IPS-15b (cell line): ENCODE results near the gene DUSP23.

Experiments used
- H3K27me3 ChIP-seq: one replicate; pipeline ENCODE4 v1.6.1; 2013; ENCODE audit warnings: low read length; ENCODE audit not compliant: control insufficient read depth, insufficient read depth
- H3K36me3 ChIP-seq: one replicate; pipeline ENCODE4 v1.6.1; 2013; ENCODE audit warnings: low read length; ENCODE audit not compliant: control insufficient read depth, insufficient read depth
- H3K4me1 ChIP-seq: one replicate; pipeline ENCODE4 v1.6.1; 2013; ENCODE audit warnings: mild to moderate bottlenecking, low read length; ENCODE audit not compliant: control insufficient read depth, insufficient read depth
- H3K4me3 ChIP-seq: one replicate; pipeline ENCODE4 v1.5.1; 2013; ENCODE audit warnings: low read depth, low read length
- H3K9ac ChIP-seq: one replicate; pipeline ENCODE4 v1.6.1; 2013; ENCODE audit warnings: low read depth, mild to moderate bottlenecking, low read length
- H3K9me3 ChIP-seq: one replicate; pipeline ENCODE4 v1.6.1; 2013; ENCODE audit warnings: mild to moderate bottlenecking, low read length; ENCODE audit not compliant: control insufficient read depth, insufficient read depth

DUSP23 gene

GRCh38 chr1:159817276-159818041 is 36.7 kb downstream of the DUSP23 start:
- no peaks in the 10 kb centered on the region for H3K36me3 ChIP-seq
- no peaks in the 10 kb centered on the region for H3K9me3 ChIP-seq
- H3K4me1 ChIP-seq, result no peaks in the 10 kb centered on the region
- no peak overlapping the region for H3K9ac ChIP-seq
- H3K4me3 ChIP-seq, result no peak overlapping the region
- H3K27me3 ChIP-seq, result peaks cover 3% of the 10 kb centered on the region

GRCh38 chr1:159821171-159821867 is 40.6 kb downstream of the DUSP23 start:
- Histone ChIP-seq H3K9ac (no peak overlapping the region), H3K4me3 (no peak overlapping the region)

DNA sequence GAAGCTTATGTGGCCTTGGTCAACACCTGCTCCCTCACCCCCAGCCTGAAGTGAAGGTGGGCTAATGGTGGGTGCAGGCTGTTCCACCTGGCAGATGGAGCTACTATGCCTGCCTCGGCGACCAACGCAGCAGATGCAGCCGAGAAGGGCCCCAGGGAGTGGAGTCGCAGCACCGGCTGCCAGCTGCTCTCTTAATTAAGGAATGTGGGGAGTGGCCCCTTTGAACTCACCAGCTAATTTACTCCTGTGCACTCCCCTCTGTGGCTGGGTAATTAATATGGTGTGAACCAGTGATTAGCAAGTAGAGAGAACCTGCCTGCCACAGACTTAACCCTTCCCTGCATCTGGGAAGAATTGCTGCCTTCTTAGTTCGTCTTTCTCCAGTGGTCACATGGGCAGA is 42.6 kb downstream of the DUSP23 start:
- Histone ChIP-seq H3K4me3 (no peak overlapping the region), H3K27me3 (peaks cover 7% of the 10 kb centered on the region), H3K4me1 (no peaks in the 10 kb centered on the region), H3K9ac (no peak overlapping the region), H3K9me3 (no peaks in the 10 kb centered on the region), H3K36me3 (no peaks in the 10 kb centered on the region)

More at GRCh38 chr1:159821171-159821867, 40.6 kb downstream of the DUSP23 start:
- Histone ChIP-seq H3K36me3 (no peaks in the 10 kb centered on the region), H3K4me1 (no peaks in the 10 kb centered on the region), H3K27me3 (peaks cover 7% of the 10 kb centered on the region), H3K9me3 (no peaks in the 10 kb centered on the region)

DNA sequence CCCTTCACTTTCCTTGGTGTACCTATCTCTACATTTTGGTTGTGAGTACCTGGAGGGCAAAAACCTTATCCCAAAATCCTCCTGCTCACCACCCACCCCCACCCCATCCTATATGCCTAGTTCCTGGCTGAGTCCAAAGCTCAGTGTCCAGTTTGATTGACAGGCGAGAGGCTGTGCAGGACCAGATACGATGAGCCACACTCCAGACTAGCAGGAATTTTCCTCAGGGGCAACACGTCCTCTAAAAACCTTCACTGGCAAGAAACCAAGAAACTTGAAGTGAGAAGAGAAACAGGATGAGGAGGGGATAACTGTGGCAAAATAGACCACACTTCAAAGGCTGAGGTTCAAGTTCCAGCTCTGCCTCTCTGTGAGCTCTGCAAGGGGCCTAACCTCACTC is 44.8 kb downstream of the DUSP23 start:
- Histone ChIP-seq H3K9ac (no peak overlapping the region), H3K9me3 (no peaks in the 10 kb centered on the region), H3K4me1 (no peaks in the 10 kb centered on the region), H3K36me3 (no peaks in the 10 kb centered on the region), H3K4me3 (no peak overlapping the region), H3K27me3 (peaks cover 7% of the 10 kb centered on the region)

DNA sequence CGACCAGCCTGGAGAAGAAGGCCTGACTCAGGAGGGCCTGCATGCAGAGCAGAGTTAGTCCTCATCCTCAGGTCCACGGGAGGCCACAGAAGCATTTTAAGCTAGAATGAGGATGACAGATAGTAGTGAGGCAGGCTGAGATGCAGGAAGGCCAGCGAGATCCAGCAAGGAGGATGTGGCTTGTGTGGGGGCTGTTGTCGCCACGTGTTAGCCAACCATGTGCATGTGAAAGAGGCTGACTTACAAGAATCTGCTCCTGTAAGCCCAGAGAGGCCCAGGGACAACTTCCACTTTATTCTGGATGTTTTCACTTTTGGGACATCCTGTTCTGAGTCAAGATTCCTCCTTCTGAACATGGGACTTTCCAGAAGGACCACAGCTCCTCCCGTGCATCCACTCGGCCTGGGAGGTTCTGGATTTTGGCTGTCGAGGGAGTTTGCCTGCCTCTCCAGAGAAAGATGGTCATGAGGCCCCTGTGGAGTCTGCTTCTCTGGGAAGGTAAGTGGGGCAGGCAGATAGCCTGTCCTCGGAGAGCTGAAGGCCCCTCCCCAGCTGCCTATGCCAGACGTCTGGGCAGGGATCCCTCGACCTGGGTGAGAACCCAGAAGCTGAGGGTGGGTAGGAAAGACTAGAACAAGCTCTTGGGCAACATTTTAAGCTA is 45.8 kb downstream of the DUSP23 start, which contains the start of gene SLAMF8:
Gene SLAMF8, plus strand, starts transcription at position 433 of the 661 bp plus-strand sequence. Its CDS starts 26 bp downstream, at position 459.
- H3K9ac ChIP-seq, result no peak within 1 kb of the TSS
- H3K9me3 ChIP-seq, result no peaks in the 10 kb centered on the region
- no peaks in the 10 kb centered on the region for H3K4me1 ChIP-seq

GRCh38 chr1:159827102-159827490 is 46.3 kb downstream of the DUSP23 start:
- no peak overlapping the region for H3K4me3 ChIP-seq
- no peaks in the 10 kb centered on the region for H3K4me1 ChIP-seq
- no peaks in the 10 kb centered on the region for H3K9me3 ChIP-seq
- peaks cover 7% of the 10 kb centered on the region for H3K27me3 ChIP-seq
- H3K36me3 ChIP-seq, result no peaks in the 10 kb centered on the region
- no peak overlapping the region for H3K9ac ChIP-seq

More for the DNA sequence above, 45.8 kb downstream of the DUSP23 start, which contains the start of gene SLAMF8:
- Histone ChIP-seq H3K36me3 (no peaks in the 10 kb centered on the region), H3K4me3 (no peak within 1 kb of the TSS), H3K27me3 (peaks cover 7% of the 10 kb centered on the region)

DNA sequence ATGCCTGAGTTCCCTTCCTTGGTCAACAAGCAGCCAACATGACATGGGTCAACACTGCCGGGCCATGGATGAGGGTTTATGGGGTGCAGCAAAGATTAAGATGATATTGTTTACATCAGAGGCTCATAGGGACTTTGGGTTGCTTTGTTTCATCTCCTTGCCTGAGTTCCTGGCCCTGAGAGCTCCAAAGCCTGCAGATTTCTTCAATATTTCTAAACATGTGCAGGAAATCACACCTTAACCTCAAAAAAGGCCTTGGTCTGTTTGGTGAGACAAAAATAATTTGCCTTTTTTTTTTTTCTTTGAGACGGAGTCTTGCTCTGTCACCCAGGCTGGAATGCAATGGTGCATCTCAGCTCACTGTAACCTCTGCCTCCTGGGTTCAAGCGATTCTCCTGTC is 46.8 kb downstream of the DUSP23 start:
- no peak overlapping the region for H3K9ac ChIP-seq
- no peaks in the 10 kb centered on the region for H3K9me3 ChIP-seq
- H3K27me3 ChIP-seq, result peaks cover 4% of the 10 kb centered on the region
- no peak overlapping the region for H3K4me3 ChIP-seq
- no peaks in the 10 kb centered on the region for H3K36me3 ChIP-seq
- H3K4me1 ChIP-seq, result no peaks in the 10 kb centered on the region

GRCh38 chr1:159828176-159828575 is 47.4 kb downstream of the DUSP23 start:
- Histone ChIP-seq H3K4me1 (no peaks in the 10 kb centered on the region), H3K9me3 (no peaks in the 10 kb centered on the region), H3K27me3 (peaks cover 4% of the 10 kb centered on the region), H3K36me3 (no peaks in the 10 kb centered on the region), H3K9ac (no peak overlapping the region), H3K4me3 (no peak overlapping the region)

DNA sequence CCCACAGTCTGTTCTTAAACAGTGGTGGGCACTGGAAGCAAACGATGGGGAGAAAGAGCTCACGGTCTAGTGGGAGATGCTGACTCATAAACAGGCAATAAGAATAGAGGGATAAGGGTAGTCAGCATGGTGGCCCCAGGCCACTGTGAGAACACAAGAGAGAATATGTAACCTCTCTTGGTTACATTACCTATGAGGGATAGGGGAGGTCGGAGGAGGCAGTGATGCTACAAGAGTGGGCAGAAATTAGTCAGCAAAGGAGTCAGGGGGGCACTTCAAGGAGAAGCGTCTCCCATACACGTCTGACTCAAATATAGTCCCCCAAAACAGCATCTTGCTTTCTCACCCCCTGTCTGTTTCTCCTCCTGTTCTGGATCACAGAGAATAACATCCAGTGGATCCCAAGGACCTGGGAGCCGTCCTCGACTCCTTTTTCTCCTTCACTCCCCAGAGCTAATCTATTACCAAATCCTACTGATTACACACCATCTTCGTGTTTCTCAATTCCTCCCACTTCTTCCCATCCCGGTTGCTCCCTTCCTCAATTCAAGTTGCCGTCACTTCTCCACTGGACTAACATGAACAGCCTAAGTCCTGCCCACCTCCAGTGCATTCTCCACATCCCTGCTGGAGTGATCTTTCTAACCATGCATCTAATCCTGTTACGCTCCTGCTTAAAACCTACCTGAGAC is 48.0 kb downstream of the DUSP23 start:
- H3K9ac ChIP-seq, result no peak overlapping the region
- H3K27me3 ChIP-seq, result peaks cover 4% of the 10 kb centered on the region
- no peak overlapping the region for H3K4me3 ChIP-seq
- H3K36me3 ChIP-seq, result no peaks in the 10 kb centered on the region
- H3K4me1 ChIP-seq, result no peaks in the 10 kb centered on the region
- no peaks in the 10 kb centered on the region for H3K9me3 ChIP-seq

DNA sequence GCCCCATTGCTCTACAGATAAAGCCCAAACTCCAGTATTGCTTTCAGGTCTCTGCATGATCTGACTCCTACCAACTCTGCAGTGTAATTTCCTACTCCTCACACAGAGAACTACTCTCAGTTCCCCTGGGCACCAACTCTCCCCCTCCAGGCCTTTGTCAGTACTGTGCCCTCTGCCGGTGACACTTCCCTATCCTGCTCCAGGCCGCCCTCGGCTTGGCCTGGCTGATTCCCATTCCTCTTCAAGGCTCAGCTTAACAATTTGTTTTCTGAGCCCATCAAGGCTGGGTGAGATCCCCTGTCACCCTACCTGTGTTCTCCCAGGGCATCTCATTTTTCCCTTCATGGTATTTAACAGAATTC is 48.5 kb downstream of the DUSP23 start:
- Histone ChIP-seq H3K9ac (no peak overlapping the region), H3K27me3 (peaks cover 4% of the 10 kb centered on the region), H3K4me1 (no peaks in the 10 kb centered on the region), H3K4me3 (no peak overlapping the region), H3K9me3 (no peaks in the 10 kb centered on the region), H3K36me3 (no peaks in the 10 kb centered on the region)

GRCh38 chr1:159829822-159830465 is 49.2 kb downstream of the DUSP23 start:
- no peaks in the 10 kb centered on the region for H3K9me3 ChIP-seq

More at GRCh38 chr1:159829822-159830465, 49.2 kb downstream of the DUSP23 start:
- H3K36me3 ChIP-seq, result no peaks in the 10 kb centered on the region
- H3K9ac ChIP-seq, result no peak overlapping the region
- H3K27me3 ChIP-seq, result peaks cover 4% of the 10 kb centered on the region
- no peak overlapping the region for H3K4me3 ChIP-seq
- H3K4me1 ChIP-seq, result no peaks in the 10 kb centered on the region
